BE2C (cell line): ENCODE data around the gene CRYBG2.
"Not testable (repeated sequence)": the region's sequence is repeated elsewhere in the genome, so short reads cannot be mapped to it uniquely, and the experiment has no call there.

Experiments
- DNase-seq: peaks from one replicate; pipeline ENCODE4 v3.0.0-alpha.2; 2020
- H3K27me3 ChIP-seq: fragments of 250-450 bp; sonication (Bioruptor Pico); 2 replicates; pipeline ENCODE4 v1.5.1; 2020; ENCODE audit warnings: mild to moderate bottlenecking
- H3K36me3 ChIP-seq: fragments of 250-450 bp; sonication (Bioruptor Pico); 2 replicates; pipeline ENCODE4 v1.5.1; 2020; ENCODE audit warnings: mild to moderate bottlenecking
- H3K4me1 ChIP-seq: fragments of 250-450 bp; sonication (Bioruptor Pico); 2 replicates; pipeline ENCODE4 v1.5.1; 2020
- H3K4me3 ChIP-seq: 2 replicates; pipeline ENCODE4 v1.5.1; 2011; ENCODE audit warnings: low read depth, low read length
- H3K9me3 ChIP-seq: fragments of 250-450 bp; sonication (Bioruptor Pico); 2 replicates; pipeline ENCODE4 v1.5.1; 2020
- CTCF ChIP-seq: IDR thresholded peaks from 2 replicates; pipeline ENCODE4 v1.5.1; 2012; ENCODE audit warnings: mild to moderate bottlenecking, low read depth, low read length

CRYBG2 gene

GRCh38 chr1:26318338-26319064 is 35.4 kb downstream of the CRYBG2 start:
- Histone ChIP-seq H3K9me3 (no peaks in the 10 kb centered on the region), H3K36me3 (no peaks in the 10 kb centered on the region), H3K4me1 (no peaks in the 10 kb centered on the region), H3K27me3 (0 out of 2 replicates have a peak, but pooled peaks cover 3% of the 10 kb centered on the region), H3K4me3 (no peak overlapping the region)
- TF ChIP-seq CTCF = no peak
- no peak for DNase-seq

DNA sequence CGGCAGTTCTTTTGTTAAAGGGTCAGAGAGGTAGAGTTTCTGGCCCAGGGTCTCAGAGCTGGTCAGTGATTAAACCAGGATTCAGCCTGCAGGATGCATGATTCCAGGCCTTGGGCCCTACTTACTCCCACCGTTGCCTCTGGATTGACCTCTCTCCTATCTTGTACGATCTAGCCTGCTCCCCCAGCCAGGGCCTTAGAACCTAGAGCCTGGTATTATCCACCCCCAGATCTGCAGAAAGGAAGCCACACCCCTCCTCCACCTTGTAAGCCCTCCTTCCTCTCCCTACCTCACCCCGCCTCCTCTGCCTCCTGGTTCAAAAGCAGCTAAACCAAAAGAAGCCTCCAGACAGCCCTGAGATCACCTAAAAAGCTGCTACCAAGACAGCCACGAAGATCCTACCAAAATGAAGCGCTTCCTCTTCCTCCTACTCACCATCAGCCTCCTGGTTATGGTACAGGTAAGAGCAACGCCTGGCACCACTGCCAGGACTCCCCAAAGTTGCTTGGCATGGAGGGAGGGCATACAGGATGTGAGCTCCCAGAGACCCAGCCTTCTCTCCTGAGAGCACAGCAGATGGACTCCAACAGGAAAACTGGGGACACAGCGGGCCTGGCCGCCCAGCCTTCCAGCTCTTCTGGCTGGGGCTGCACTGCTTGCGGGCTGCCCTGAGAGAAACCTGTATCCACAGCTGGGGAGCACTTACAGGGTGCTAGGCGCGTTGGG is 36.2 kb downstream of the CRYBG2 start, which contains the start of gene CD52:
Gene CD52, plus strand, starts transcription at position 347 of the 726 bp plus-strand sequence. Its CDS starts 60 bp downstream, at position 407.
- H3K4me3 ChIP-seq = no peak within 1 kb of the TSS
- H3K4me1 ChIP-seq = no peaks in the 10 kb centered on the region
- no peaks in the 10 kb centered on the region for H3K9me3 ChIP-seq
- TF ChIP-seq CTCF = no peak
- DNase-seq = no peak
- H3K27me3 ChIP-seq = 0 out of 2 replicates have a peak, but pooled peaks cover 3% of the 10 kb centered on the region
- H3K36me3 ChIP-seq = no peaks in the 10 kb centered on the region

GRCh38 chr1:26317146-26317545 is 36.8 kb downstream of the CRYBG2 start:
- no peak overlapping the region for H3K4me3 ChIP-seq

GRCh38 chr1:26315874-26316850 is 37.8 kb downstream of the CRYBG2 start:
- TF ChIP-seq CTCF = no peak
- Histone ChIP-seq H3K36me3 (no peaks in the 10 kb centered on the region), H3K9me3 (no peaks in the 10 kb centered on the region), H3K27me3 (0 out of 2 replicates have a peak, but pooled peaks cover 3% of the 10 kb centered on the region), H3K4me1 (no peaks in the 10 kb centered on the region), H3K4me3 (no peak overlapping the region)
- DNase-seq = no peak

More at GRCh38 chr1:26317146-26317545, 36.8 kb downstream of the CRYBG2 start:
- Histone ChIP-seq H3K27me3 (0 out of 2 replicates have a peak, but pooled peaks cover 3% of the 10 kb centered on the region), H3K4me1 (no peaks in the 10 kb centered on the region), H3K9me3 (no peaks in the 10 kb centered on the region), H3K36me3 (no peaks in the 10 kb centered on the region)
- DNase-seq = no peak
- no peak for TF ChIP-seq CTCF

GRCh38 chr1:26314501-26314900 is 39.4 kb downstream of the CRYBG2 start:
- Histone ChIP-seq H3K36me3 (no peaks in the 10 kb centered on the region), H3K27me3 (0 out of 2 replicates have a peak, but pooled peaks cover 3% of the 10 kb centered on the region), H3K9me3 (no peaks in the 10 kb centered on the region), H3K4me1 (no peaks in the 10 kb centered on the region), H3K4me3 (no peak overlapping the region)
- DNase-seq = no peak
- no peak for TF ChIP-seq CTCF

DNA sequence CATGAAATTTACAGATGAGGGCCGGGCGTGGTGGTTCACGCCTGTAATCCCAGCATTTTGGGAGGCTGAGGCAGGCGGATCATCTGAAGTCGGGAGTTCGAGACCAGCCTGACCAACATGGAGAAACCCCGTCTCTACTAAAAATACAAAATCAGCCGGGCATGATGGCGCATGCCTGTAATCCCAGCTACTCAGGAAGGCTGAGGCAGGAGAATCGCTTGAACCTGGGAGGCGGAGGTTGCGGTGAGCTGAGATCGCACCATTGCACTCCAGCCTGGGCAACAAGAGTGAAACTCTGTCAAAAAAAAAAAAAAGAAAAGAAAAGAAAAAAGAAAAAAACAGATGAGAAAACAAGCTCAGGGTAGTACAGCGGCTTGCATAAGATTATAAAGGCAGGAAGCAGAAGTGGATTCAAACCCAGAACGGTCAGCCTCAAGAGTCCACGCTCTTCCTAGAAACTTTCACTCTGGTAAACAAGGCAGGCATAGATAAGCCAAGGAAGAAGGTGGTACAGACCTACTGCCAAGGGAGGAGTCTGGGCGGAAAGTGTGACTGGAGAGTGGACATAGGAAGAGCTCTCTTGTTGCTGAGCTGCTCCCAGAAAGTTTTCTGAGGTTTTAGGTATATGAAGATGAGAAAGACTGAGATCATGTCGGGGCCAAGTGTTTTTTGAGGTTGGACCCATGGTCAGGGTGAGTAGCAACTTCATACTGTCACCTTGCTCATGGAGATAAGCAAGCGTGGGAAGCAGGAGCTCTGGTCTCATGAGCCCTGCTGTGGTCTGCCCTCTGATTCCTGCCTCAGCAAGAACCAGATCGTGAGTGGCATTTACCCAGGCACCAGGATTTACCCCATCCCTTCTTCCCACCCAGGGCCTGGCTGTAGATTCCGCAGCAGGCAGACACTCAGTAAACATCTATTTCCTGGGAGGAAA is 45.7 kb downstream of the CRYBG2 start:
- not testable (repeated sequence) for H3K4me3 ChIP-seq, H3K36me3 ChIP-seq, H3K27me3 ChIP-seq, DNase-seq, H3K4me1 ChIP-seq, H3K9me3 ChIP-seq
